ENCODE data around the gene RSPH1. TPM values are rescaled to one million over a fixed set of nuclear protein-coding genes. Genes with fewer than 3 reads are reported as not detected.

RSPH1 gene
- total and polyA plus RNA-seq, 4 donors: 0.09 to 0.17 (median 0.16) TPM; not detected in 1

DNA sequence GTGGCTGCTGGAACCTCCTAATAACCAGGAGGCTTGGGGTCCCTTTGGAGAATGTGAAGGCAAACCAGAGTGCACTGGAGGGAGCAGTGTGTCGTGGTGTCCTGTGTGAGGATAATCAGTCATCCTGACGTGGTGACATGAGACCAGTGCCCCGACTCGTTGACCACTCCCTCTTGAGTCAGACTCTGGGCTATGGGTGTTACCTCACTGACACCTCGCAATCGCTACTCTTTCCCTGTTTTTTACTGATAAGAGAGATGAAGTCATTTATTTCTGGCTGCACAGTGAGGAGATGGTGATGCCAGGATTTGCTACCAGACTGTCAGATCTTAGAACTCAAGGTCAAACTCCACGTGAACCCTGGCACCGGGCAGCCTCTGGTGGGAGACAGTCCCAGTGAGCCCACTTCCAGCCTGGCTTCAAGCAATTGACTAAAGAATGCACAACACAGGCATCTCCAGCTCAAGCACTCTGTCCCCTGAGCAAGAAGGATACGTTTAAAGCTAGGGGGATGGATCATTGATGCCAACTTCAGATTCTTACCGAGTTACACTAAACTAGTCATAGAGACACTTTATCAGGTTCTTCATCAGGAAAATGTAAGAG, 62.0 kb downstream of the RSPH1 start:
- Histone ChIP-seq H3K9me3 (ENCODE audit: control insufficient read depth in 4 of 4, low read length in 3 of 4) (peaks cover 0 to 3% (median 0%) of the 10 kb centered on the region in 4 donors), H3K4me1 (ENCODE audit: control insufficient read depth in 4 of 4, insufficient read depth in 4 of 4, low read length in 3 of 4) (no peaks in the 10 kb centered on the region), H3K4me3 (ENCODE audit: low read depth in 1 of 3, low read length in 3 of 3) (no peak overlapping the region), H3K27me3 (ENCODE audit: control insufficient read depth in 4 of 4, insufficient read depth in 4 of 4, low read length in 3 of 4) (peaks cover 0 to 3% (median 0%) of the 10 kb centered on the region in 4 donors), H3K9ac (ENCODE audit: low read depth in 1 of 2, low read length in 2 of 2) (no peak overlapping the region), H3K36me3 (ENCODE audit: control insufficient read depth in 4 of 4, insufficient read depth in 3 of 4, low read depth in 1 of 4, low read length in 3 of 4) (no peaks in the 10 kb centered on the region), H3K27ac (ENCODE audit: low read depth in 1 of 2, low read length in 2 of 2) (no peak overlapping the region)
- WGBS: 61% methylated on average over 10 of the region's 10 CpGs
- TF ChIP-seq GABPA (IDR thresholded peaks at IDR 0.05 in 1 of 2, conservative IDR thresholded peaks at IDR 0.05 in 1 of 2) (no peak), HNF4G (IDR thresholded peaks at IDR 0.05) (no peak), TAF1 (conservative IDR thresholded peaks at IDR 0.05) (no peak), RAD21 (IDR thresholded peaks at IDR 0.05) (no peak), RXRA (IDR thresholded peaks at IDR 0.05) (no peak), EGR1 (IDR thresholded peaks at IDR 0.05; ENCODE audit: low read depth in 2 of 2) (no peak), FOXA2 (IDR thresholded peaks at IDR 0.05) (no peak), NR2F2 (IDR thresholded peaks at IDR 0.05) (no peak)
- DNase-seq (ENCODE audit: low spot score): no peak

DNA sequence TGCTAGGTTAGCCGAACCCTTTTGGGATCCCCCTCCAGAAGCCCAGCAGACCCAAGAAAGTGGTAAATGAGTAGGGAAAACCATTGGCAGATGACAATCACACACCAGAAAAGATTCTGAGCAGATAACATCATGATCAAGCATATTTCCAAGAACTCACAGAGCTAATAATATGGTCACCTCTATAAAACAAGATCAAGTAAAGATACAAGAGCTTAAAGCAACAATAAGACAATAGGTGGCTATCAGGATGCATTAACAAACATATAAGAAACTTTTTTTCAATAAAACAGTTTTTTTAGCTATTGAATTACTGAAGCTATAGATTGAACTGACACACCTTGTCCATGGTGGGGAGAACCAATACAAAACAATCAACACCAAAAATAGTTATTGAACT, 63.3 kb downstream of the RSPH1 start:
- Histone ChIP-seq H3K36me3 (ENCODE audit: control insufficient read depth in 4 of 4, insufficient read depth in 3 of 4, low read depth in 1 of 4, low read length in 3 of 4) (no peaks in the 10 kb centered on the region), H3K27ac (ENCODE audit: low read depth in 1 of 2, low read length in 2 of 2) (no peak overlapping the region), H3K4me1 (ENCODE audit: control insufficient read depth in 4 of 4, insufficient read depth in 4 of 4, low read length in 3 of 4) (no peaks in the 10 kb centered on the region), H3K27me3 (ENCODE audit: control insufficient read depth in 4 of 4, insufficient read depth in 4 of 4, low read length in 3 of 4) (no peaks in the 10 kb centered on the region), H3K9me3 (ENCODE audit: control insufficient read depth in 4 of 4, low read length in 3 of 4) (peaks cover 0 to 3% (median 0%) of the 10 kb centered on the region in 4 donors), H3K4me3 (ENCODE audit: low read depth in 1 of 3, low read length in 3 of 3) (no peak overlapping the region), H3K9ac (ENCODE audit: low read depth in 1 of 2, low read length in 2 of 2) (no peak overlapping the region)
- TF ChIP-seq, protein P1, sequence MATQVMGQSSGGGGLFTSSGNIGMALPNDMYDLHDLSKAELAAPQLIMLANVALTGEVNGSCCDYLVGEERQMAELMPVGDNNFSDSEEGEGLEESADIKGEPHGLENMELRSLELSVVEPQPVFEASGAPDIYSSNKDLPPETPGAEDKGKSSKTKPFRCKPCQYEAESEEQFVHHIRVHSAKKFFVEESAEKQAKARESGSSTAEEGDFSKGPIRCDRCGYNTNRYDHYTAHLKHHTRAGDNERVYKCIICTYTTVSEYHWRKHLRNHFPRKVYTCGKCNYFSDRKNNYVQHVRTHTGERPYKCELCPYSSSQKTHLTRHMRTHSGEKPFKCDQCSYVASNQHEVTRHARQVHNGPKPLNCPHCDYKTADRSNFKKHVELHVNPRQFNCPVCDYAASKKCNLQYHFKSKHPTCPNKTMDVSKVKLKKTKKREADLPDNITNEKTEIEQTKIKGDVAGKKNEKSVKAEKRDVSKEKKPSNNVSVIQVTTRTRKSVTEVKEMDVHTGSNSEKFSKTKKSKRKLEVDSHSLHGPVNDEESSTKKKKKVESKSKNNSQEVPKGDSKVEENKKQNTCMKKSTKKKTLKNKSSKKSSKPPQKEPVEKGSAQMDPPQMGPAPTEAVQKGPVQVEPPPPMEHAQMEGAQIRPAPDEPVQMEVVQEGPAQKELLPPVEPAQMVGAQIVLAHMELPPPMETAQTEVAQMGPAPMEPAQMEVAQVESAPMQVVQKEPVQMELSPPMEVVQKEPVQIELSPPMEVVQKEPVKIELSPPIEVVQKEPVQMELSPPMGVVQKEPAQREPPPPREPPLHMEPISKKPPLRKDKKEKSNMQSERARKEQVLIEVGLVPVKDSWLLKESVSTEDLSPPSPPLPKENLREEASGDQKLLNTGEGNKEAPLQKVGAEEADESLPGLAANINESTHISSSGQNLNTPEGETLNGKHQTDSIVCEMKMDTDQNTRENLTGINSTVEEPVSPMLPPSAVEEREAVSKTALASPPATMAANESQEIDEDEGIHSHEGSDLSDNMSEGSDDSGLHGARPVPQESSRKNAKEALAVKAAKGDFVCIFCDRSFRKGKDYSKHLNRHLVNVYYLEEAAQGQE (IDR thresholded peaks at IDR 0.05): no peak
- TF ChIP-seq EGR1 (IDR thresholded peaks at IDR 0.05; ENCODE audit: low read depth in 2 of 2): no peak
- no peak for TF ChIP-seq RAD21 (IDR thresholded peaks at IDR 0.05)
- DNase-seq (ENCODE audit: low spot score): no peak
- 71% methylated on average over 1 of the region's 1 CpG for WGBS

DNA sequence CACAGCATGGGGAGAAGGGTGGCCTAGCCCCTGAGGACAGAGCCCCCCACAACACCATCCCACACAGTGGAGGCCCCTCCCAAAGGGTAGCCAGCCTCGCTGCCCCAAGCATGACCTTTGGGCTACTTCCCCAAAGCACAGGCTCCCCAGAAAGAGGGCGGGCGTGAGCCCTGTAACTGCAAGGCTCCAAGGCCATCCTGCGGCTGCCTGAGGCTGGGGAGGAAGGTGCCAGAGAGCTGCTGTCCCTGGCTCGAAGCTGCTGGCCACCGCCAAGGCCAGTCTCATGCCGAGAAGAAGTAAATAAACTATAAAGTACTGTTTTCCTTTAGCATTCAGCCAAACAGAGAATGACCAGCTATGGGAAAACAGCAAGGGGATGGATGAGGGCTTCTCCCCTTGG, 64.8 kb downstream of the RSPH1 start:
- no peak for DNase-seq (ENCODE audit: low spot score)
- no peak overlapping the region for H3K9ac ChIP-seq (ENCODE audit: low read depth in 1 of 2, low read length in 2 of 2)
- no peaks in the 10 kb centered on the region for H3K36me3 ChIP-seq (ENCODE audit: control insufficient read depth in 4 of 4, insufficient read depth in 3 of 4, low read depth in 1 of 4, low read length in 3 of 4)
- H3K27me3 ChIP-seq (ENCODE audit: control insufficient read depth in 4 of 4, insufficient read depth in 4 of 4, low read length in 3 of 4): no peaks in the 10 kb centered on the region
- H3K4me3 ChIP-seq (ENCODE audit: low read depth in 1 of 3, low read length in 3 of 3): no peak overlapping the region
- TF ChIP-seq NR2F2 (IDR thresholded peaks at IDR 0.05) (no peak), GABPA (IDR thresholded peaks at IDR 0.05 in 1 of 2, conservative IDR thresholded peaks at IDR 0.05 in 1 of 2) (no peak), FOXA1 (IDR thresholded peaks at IDR 0.05) (no peak)
- TF ChIP-seq, protein P1 (IDR thresholded peaks at IDR 0.05): no peak
- no peak overlapping the region for H3K27ac ChIP-seq (ENCODE audit: low read depth in 1 of 2, low read length in 2 of 2)
- H3K9me3 ChIP-seq (ENCODE audit: control insufficient read depth in 4 of 4, low read length in 3 of 4): peaks cover 0 to 3% (median 0%) of the 10 kb centered on the region in 4 donors
- WGBS: 66% methylated on average over 7 of the region's 7 CpGs
- H3K4me1 ChIP-seq (ENCODE audit: control insufficient read depth in 4 of 4, insufficient read depth in 4 of 4, low read length in 3 of 4): no peaks in the 10 kb centered on the region
